Loucy (cell line): ENCODE measurements around the gene DDR1.

Source experiments
- H2AFZ ChIP-seq: fragments of 200-600 bp; sonication (generic); 2 replicates; pipeline ENCODE4 v1.6.0; 2016; ENCODE audit warnings: antibody characterized with exemption, mild to moderate bottlenecking, low read length, moderate library complexity
- H3F3A ChIP-seq: fragments of 200-600 bp; 2 replicates; pipeline ENCODE4 v1.6.0; 2016; ENCODE audit warnings: antibody characterized with exemption, low read depth, mild to moderate bottlenecking
- H3K27me3 ChIP-seq: fragments of 200-600 bp; sonication (generic); 2 replicates; pipeline ENCODE4 v1.6.1; 2014; ENCODE audit warnings: low read length, mild to moderate bottlenecking; ENCODE audit not compliant: insufficient read depth, poor library complexity, severe bottlenecking
- H3K36me3 ChIP-seq: fragments of 200-600 bp; sonication (generic); 2 replicates; pipeline ENCODE4 v1.6.1; 2016; ENCODE audit warnings: low read length; ENCODE audit not compliant: insufficient read depth
- H3K4me1 ChIP-seq: fragments of 200-600 bp; sonication (generic); 2 replicates; pipeline ENCODE4 v1.5.1; 2014; ENCODE audit warnings: low read length, mild to moderate bottlenecking; ENCODE audit not compliant: insufficient read depth, poor library complexity, severe bottlenecking
- H3K4me2 ChIP-seq: fragments of 200-600 bp; sonication (generic); 2 replicates; pipeline ENCODE4 v1.6.0; 2014; ENCODE audit warnings: antibody characterized with exemption, low read length, low read depth, mild to moderate bottlenecking; ENCODE audit not compliant: poor library complexity, severe bottlenecking
- H3K4me3 ChIP-seq: fragments of 200-600 bp; sonication (generic); 2 replicates; pipeline ENCODE4 v1.5.1; 2014; ENCODE audit warnings: low read length, mild to moderate bottlenecking, mixed read lengths; ENCODE audit not compliant: poor library complexity, severe bottlenecking
- H3K79me2 ChIP-seq: fragments of 200-600 bp; sonication (generic); 2 replicates; pipeline ENCODE4 v1.6.1; 2014; ENCODE audit warnings: low read length; ENCODE audit not compliant: insufficient read depth
- H3K9ac ChIP-seq: fragments of 200-600 bp; sonication (generic); 2 replicates; pipeline ENCODE4 v1.6.0; 2014; ENCODE audit warnings: mild to moderate bottlenecking, low read depth, low read length, moderate library complexity; ENCODE audit not compliant: poor library complexity, severe bottlenecking
- H3K9me2 ChIP-seq: fragments of 200-600 bp; sonication (generic); replicated peaks from 2 replicates; pipeline ENCODE4 v1.6.1; 2016; ENCODE audit warnings: low read depth, low read length, mixed read lengths
- H3K9me3 ChIP-seq: fragments of 200-600 bp; sonication (generic); 2 replicates; pipeline ENCODE4 v1.6.1; 2014; ENCODE audit warnings: mild to moderate bottlenecking, antibody characterized with exemption, low read length, low read depth; ENCODE audit not compliant: insufficient read depth
- H4K20me1 ChIP-seq: fragments of 200-600 bp; sonication (generic); 2 replicates; pipeline ENCODE4 v1.6.0; 2014; ENCODE audit warnings: antibody characterized with exemption, low read length, mild to moderate bottlenecking; ENCODE audit not compliant: insufficient read depth, poor library complexity, severe bottlenecking
- EZH2phosphoT487 ChIP-seq: fragments of 200-600 bp; IDR thresholded peaks from 2 replicates; pipeline ENCODE4 v1.6.1; 2018; ENCODE audit warnings: antibody characterized with exemption, mild to moderate bottlenecking, moderate library complexity, borderline replicate concordance
- TF ChIP-seq, protein P1 (sequence below): fragments of 200-600 bp; sonication (generic); conservative IDR thresholded peaks from 2 replicates; pipeline ENCODE4 v1.5.1; 2014; ENCODE audit warnings: mild to moderate bottlenecking, antibody characterized with exemption, low read length

The DDR1 gene

DNA sequence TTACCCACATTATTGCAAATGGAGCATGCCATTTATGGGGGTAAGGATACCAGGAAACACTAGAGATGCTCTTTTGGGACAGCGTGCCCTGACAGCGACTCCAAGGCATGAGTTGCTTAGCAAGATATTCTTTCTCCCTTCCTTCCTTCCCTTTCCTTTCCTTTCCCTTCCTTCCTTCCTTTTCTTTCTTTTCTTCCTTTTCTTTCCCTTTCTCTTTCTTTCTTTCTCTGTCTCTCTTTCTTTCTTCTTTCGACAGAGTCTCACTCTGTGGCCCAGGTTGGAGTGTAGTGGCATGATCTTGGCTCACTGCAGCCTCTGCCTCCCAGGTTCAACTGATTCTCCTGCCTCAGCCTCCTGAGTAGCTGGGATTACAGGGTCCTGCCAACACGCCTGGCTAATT, 59.7 kb downstream of the DDR1 start:
- H4K20me1 ChIP-seq, result no peaks in the 10 kb centered on the region
- no peak overlapping the region for H3K9ac ChIP-seq
- no peak overlapping the region for H2AFZ ChIP-seq
- no peaks in the 10 kb centered on the region for H3K79me2 ChIP-seq
- H3K9me2 ChIP-seq, result no peaks in the 10 kb centered on the region
- no peaks in the 10 kb centered on the region for H3K27me3 ChIP-seq
- no peaks in the 10 kb centered on the region for H3K36me3 ChIP-seq
- H3F3A ChIP-seq, result no peaks in the 10 kb centered on the region
- H3K4me3 ChIP-seq, result no peak overlapping the region
- no peaks in the 10 kb centered on the region for H3K4me1 ChIP-seq
- no peaks in the 10 kb centered on the region for H3K9me3 ChIP-seq
- no peak overlapping the region for H3K4me2 ChIP-seq
- TF ChIP-seq, protein P1, sequence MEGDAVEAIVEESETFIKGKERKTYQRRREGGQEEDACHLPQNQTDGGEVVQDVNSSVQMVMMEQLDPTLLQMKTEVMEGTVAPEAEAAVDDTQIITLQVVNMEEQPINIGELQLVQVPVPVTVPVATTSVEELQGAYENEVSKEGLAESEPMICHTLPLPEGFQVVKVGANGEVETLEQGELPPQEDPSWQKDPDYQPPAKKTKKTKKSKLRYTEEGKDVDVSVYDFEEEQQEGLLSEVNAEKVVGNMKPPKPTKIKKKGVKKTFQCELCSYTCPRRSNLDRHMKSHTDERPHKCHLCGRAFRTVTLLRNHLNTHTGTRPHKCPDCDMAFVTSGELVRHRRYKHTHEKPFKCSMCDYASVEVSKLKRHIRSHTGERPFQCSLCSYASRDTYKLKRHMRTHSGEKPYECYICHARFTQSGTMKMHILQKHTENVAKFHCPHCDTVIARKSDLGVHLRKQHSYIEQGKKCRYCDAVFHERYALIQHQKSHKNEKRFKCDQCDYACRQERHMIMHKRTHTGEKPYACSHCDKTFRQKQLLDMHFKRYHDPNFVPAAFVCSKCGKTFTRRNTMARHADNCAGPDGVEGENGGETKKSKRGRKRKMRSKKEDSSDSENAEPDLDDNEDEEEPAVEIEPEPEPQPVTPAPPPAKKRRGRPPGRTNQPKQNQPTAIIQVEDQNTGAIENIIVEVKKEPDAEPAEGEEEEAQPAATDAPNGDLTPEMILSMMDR, result no peak
- TF ChIP-seq EZH2phosphoT487, result no peak

DNA sequence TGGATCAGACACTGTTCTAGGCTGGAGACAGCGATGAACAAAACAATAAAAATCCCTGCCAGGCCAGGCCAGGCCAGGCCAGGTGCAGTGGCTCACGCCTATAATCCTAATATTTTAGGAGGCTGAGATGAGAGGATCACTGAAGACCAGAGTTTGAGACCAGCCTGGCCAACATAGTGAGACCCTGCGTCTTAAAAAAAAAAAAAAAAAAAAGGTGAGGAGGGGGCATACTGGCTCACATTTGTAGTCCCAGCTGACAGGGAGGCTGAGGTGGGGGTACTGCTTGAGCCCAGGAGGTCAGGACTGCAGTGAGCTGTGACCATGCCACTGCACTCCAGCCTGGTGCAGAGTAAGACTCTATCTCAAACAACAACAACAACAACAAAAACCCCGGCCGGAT, 61.0 kb downstream of the DDR1 start:
- Histone ChIP-seq H3F3A (no peaks in the 10 kb centered on the region), H3K27me3 (no peaks in the 10 kb centered on the region), H3K4me1 (no peaks in the 10 kb centered on the region), H3K79me2 (no peaks in the 10 kb centered on the region), H3K9me2 (no peaks in the 10 kb centered on the region), H4K20me1 (no peaks in the 10 kb centered on the region), H3K36me3 (no peaks in the 10 kb centered on the region), H3K4me2 (no peak overlapping the region), H3K9me3 (no peaks in the 10 kb centered on the region), H3K4me3 (no peak overlapping the region), H2AFZ (no peak overlapping the region), H3K9ac (no peak overlapping the region)
- TF ChIP-seq, protein P1, result no peak
- TF ChIP-seq EZH2phosphoT487, result no peak

DNA sequence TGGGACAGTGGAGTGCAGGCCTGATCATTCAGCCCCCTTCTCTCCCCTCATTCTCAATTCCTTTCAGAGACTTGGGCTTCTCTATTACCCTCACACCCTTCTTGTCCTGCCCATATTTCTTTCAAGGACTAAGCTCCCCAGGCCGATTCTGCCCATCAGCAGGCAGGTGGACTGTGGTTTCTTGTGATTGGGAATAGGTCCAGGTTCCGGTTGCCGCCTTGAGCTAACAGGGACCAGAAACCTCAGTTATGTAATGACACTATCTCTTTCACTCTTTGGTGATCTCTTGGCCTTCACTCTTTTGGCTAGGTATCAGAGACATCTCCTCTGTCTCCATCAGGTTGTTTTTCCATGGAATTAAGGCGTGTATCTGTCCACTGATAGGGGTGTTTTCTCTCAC, 62.9 kb downstream of the DDR1 start:
- H2AFZ ChIP-seq, result no peak overlapping the region
- TF ChIP-seq, protein P1, result no peak
- TF ChIP-seq EZH2phosphoT487, result no peak
- no peak overlapping the region for H3K9ac ChIP-seq
- H3K9me2 ChIP-seq, result no peaks in the 10 kb centered on the region
- no peaks in the 10 kb centered on the region for H3K9me3 ChIP-seq
- no peaks in the 10 kb centered on the region for H3F3A ChIP-seq
- no peaks in the 10 kb centered on the region for H3K79me2 ChIP-seq
- no peaks in the 10 kb centered on the region for H3K4me1 ChIP-seq
- no peak overlapping the region for H3K4me3 ChIP-seq
- no peaks in the 10 kb centered on the region for H3K36me3 ChIP-seq
- H3K4me2 ChIP-seq, result no peak overlapping the region
- H3K27me3 ChIP-seq, result no peaks in the 10 kb centered on the region
- no peaks in the 10 kb centered on the region for H4K20me1 ChIP-seq
